ENCODE measurements around the gene CELF6.

The CELF6 gene

GRCh38 chr15:72344602-72345001 is 24.6 kb upstream of the CELF6 start:
- H3K9me2 ChIP-seq (replicated peaks; ENCODE audit: control insufficient read depth, low read length), result no peaks in the 10 kb centered on the region
- TF ChIP-seq CTCF (IDR thresholded peaks at IDR 0.05; ENCODE audit: low read depth, low read length, poor library complexity, severe bottlenecking), result no peak
- no peak for TF ChIP-seq EZH2phosphoT487 (IDR thresholded peaks at IDR 0.05; ENCODE audit: borderline replicate concordance, low read length)
- H3K4me1 ChIP-seq (ENCODE audit: control insufficient read depth, low read length), result no peaks in the 10 kb centered on the region
- H3K9me3 ChIP-seq (ENCODE audit: control insufficient read depth, insufficient read depth, low read length), result no peaks in the 10 kb centered on the region
- no peaks in the 10 kb centered on the region for H3K79me2 ChIP-seq (ENCODE audit: control insufficient read depth, low read length)
- peaks cover 20% of the 10 kb centered on the region for H3K36me3 ChIP-seq (ENCODE audit: control insufficient read depth, low read length)
- H4K20me1 ChIP-seq (ENCODE audit: control insufficient read depth, insufficient read depth, low read depth, low read length), result no peaks in the 10 kb centered on the region
- H3K4me3 ChIP-seq (ENCODE audit: low read length), result no peak overlapping the region
- H3K4me2 ChIP-seq (ENCODE audit: low read length), result no peak overlapping the region
- H3K27ac ChIP-seq (ENCODE audit: low read depth, low read length), result no peak overlapping the region
- H3K27me3 ChIP-seq (ENCODE audit: control insufficient read depth, low read length), result no peaks in the 10 kb centered on the region
- H3F3A ChIP-seq (ENCODE audit: control insufficient read depth, insufficient read depth), result no peaks in the 10 kb centered on the region

- H3F3A ChIP-seq (ENCODE audit: control insufficient read depth, insufficient read depth), result no peaks in the 10 kb centered on the region
- H3K79me2 ChIP-seq (ENCODE audit: control insufficient read depth, low read length), result no peaks in the 10 kb centered on the region
- no peak for TF ChIP-seq EZH2phosphoT487 (IDR thresholded peaks at IDR 0.05; ENCODE audit: borderline replicate concordance, low read length)
- TF ChIP-seq CTCF (IDR thresholded peaks at IDR 0.05; ENCODE audit: low read depth, low read length, poor library complexity, severe bottlenecking), result peak; percentile 58
- no peaks in the 10 kb centered on the region for H3K27me3 ChIP-seq (ENCODE audit: control insufficient read depth, low read length)
- H3K36me3 ChIP-seq (ENCODE audit: control insufficient read depth, low read length), result peaks cover 10% of the 10 kb centered on the region; the same call in 1 of the 2 replicates
- no peaks in the 10 kb centered on the region for H3K9me2 ChIP-seq (replicated peaks; ENCODE audit: control insufficient read depth, low read length)
- no peaks in the 10 kb centered on the region for H4K20me1 ChIP-seq (ENCODE audit: control insufficient read depth, insufficient read depth, low read depth, low read length)
- no peaks in the 10 kb centered on the region for H3K9me3 ChIP-seq (ENCODE audit: control insufficient read depth, insufficient read depth, low read length)
- H3K4me2 ChIP-seq (ENCODE audit: low read length), result no peak overlapping the region
- no peak overlapping the region for H3K27ac ChIP-seq (ENCODE audit: low read depth, low read length)
- H3K4me1 ChIP-seq (ENCODE audit: control insufficient read depth, low read length), result no peaks in the 10 kb centered on the region
- H3K4me3 ChIP-seq (ENCODE audit: low read length), result no peak overlapping the region
These were observed 22.4 kb upstream of the CELF6 start for GRCh38 chr15:72342385-72342784.

- H3K9me2 ChIP-seq (replicated peaks; ENCODE audit: control insufficient read depth, low read length), result no peaks in the 10 kb centered on the region
- no peaks in the 10 kb centered on the region for H3K9me3 ChIP-seq (ENCODE audit: control insufficient read depth, insufficient read depth, low read length)
- no peaks in the 10 kb centered on the region for H3K27me3 ChIP-seq (ENCODE audit: control insufficient read depth, low read length)
- no peaks in the 10 kb centered on the region for H4K20me1 ChIP-seq (ENCODE audit: control insufficient read depth, insufficient read depth, low read depth, low read length)
- H3K4me3 ChIP-seq (ENCODE audit: low read length), result no peak overlapping the region
- H3K27ac ChIP-seq (ENCODE audit: low read depth, low read length), result no peak overlapping the region
- H3K79me2 ChIP-seq (ENCODE audit: control insufficient read depth, low read length), result no peaks in the 10 kb centered on the region
- H3K4me2 ChIP-seq (ENCODE audit: low read length), result no peak overlapping the region
- no peaks in the 10 kb centered on the region for H3F3A ChIP-seq (ENCODE audit: control insufficient read depth, insufficient read depth)
- H3K4me1 ChIP-seq (ENCODE audit: control insufficient read depth, low read length), result no peaks in the 10 kb centered on the region
- no peak for TF ChIP-seq CTCF (IDR thresholded peaks at IDR 0.05; ENCODE audit: low read depth, low read length, poor library complexity, severe bottlenecking)
- TF ChIP-seq EZH2phosphoT487 (IDR thresholded peaks at IDR 0.05; ENCODE audit: borderline replicate concordance, low read length), result no peak
- peaks cover 8% of the 10 kb centered on the region; the same call in 1 of the 2 replicates for H3K36me3 ChIP-seq (ENCODE audit: control insufficient read depth, low read length)
These were observed 21.4 kb upstream of the CELF6 start for GRCh38 chr15:72341361-72341760.
